Liver (tissue), 9 donors: Measurements from ENCODE around the gene BTK. TPM values are rescaled to one million over a fixed set of nuclear protein-coding genes. Genes with fewer than 3 reads are reported as not detected.

Experiments used
- DNase-seq: peaks from one replicate; pipeline ENCODE4 v3.0.0-alpha.2; 2017; ENCODE audit warnings: low spot score
- H3K27ac ChIP-seq, 2 donors: one replicate each; pipeline ENCODE4 v1.7.0; 2013; ENCODE audit warnings: inconsistent platforms in 2 of 2, low read length in 2 of 2, control low read depth in 1 of 2, low read depth in 1 of 2, mild to moderate bottlenecking in 1 of 2
- H3K27me3 ChIP-seq, 4 donors: one replicate each; pipeline versions ENCODE4 v1.6.1 to v1.7.0; 2013; ENCODE audit warnings: low read length in 3 of 4, inconsistent platforms in 1 of 4, mild to moderate bottlenecking in 1 of 4, moderate library complexity in 1 of 4; ENCODE audit not compliant: control insufficient read depth in 4 of 4, insufficient read depth in 4 of 4
- H3K36me3 ChIP-seq, 4 donors: one replicate each; pipeline versions ENCODE4 v1.6.1 to v1.7.0; 2013; ENCODE audit warnings: low read length in 3 of 4, mild to moderate bottlenecking in 3 of 4, low read depth in 1 of 4, moderate library complexity in 1 of 4; ENCODE audit not compliant: control insufficient read depth in 4 of 4, insufficient read depth in 3 of 4
- H3K4me1 ChIP-seq, 4 donors: one replicate each; pipeline versions ENCODE4 v1.6.1 to v1.7.0; 2013; ENCODE audit warnings: low read length in 3 of 4, mild to moderate bottlenecking in 3 of 4, moderate library complexity in 1 of 4; ENCODE audit not compliant: control insufficient read depth in 4 of 4, insufficient read depth in 4 of 4
- H3K4me3 ChIP-seq, 3 donors: one replicate each; pipeline versions ENCODE4 v1.6.1 to v1.7.0; 2013; ENCODE audit warnings: low read length in 3 of 3, control low read depth in 1 of 3, low read depth in 1 of 3, mild to moderate bottlenecking in 1 of 3
- H3K9ac ChIP-seq, 2 donors: one replicate each; pipeline ENCODE4 v1.7.0; 2013; ENCODE audit warnings: low read length in 2 of 2, mild to moderate bottlenecking in 2 of 2, moderate library complexity in 2 of 2, control low read depth in 1 of 2, low read depth in 1 of 2
- H3K9me3 ChIP-seq, 4 donors: one replicate each; pipeline versions ENCODE4 v1.6.1 to v1.7.0; 2013; ENCODE audit warnings: low read length in 3 of 4; ENCODE audit not compliant: control insufficient read depth in 4 of 4
- ATF3 ChIP-seq: IDR thresholded peaks from 2 replicates; pipeline ENCODE4 v1.6.1; 2016; ENCODE audit warnings: antibody characterized with exemption
- CTCF ChIP-seq: fragments of 150-350 bp; IDR thresholded peaks from 2 replicates; pipeline ENCODE4 v1.5.1; 2017; ENCODE audit warnings: improper control_type of control experiment, low read depth, low read length; ENCODE audit not compliant: missing input control
- EGR1 ChIP-seq, 2 donors: IDR thresholded peaks; 2 replicates each; pipeline ENCODE4 v1.6.1; 2016 to 2018; ENCODE audit warnings: antibody characterized with exemption in 2 of 2, low read depth in 2 of 2
- FOXA1 ChIP-seq: IDR thresholded peaks from 2 replicates; pipeline ENCODE4 v1.6.1; 2016; ENCODE audit warnings: antibody characterized with exemption
- FOXA2 ChIP-seq: IDR thresholded peaks from 2 replicates; pipeline ENCODE4 v1.6.1; 2016; ENCODE audit warnings: antibody characterized with exemption
- GABPA ChIP-seq, 2 donors: IDR thresholded peaks in 1 of 2; conservative IDR thresholded peaks in 1 of 2; 2 replicates each; pipeline ENCODE4 v1.6.1; 2016; ENCODE audit warnings: antibody characterized with exemption in 2 of 2, mild to moderate bottlenecking in 1 of 2, moderate library complexity in 1 of 2
- HNF4A ChIP-seq, 2 donors: conservative IDR thresholded peaks; 2 replicates each; pipeline ENCODE4 v1.6.1; 2016; ENCODE audit warnings: antibody characterized with exemption in 2 of 2, mild to moderate bottlenecking in 2 of 2
- HNF4G ChIP-seq: IDR thresholded peaks from 2 replicates; pipeline ENCODE4 v1.6.1; 2016; ENCODE audit warnings: antibody characterized with exemption
- JUND ChIP-seq, 2 donors: IDR thresholded peaks; 2 replicates each; pipeline ENCODE4 v1.6.1; 2016; ENCODE audit warnings: antibody characterized with exemption in 2 of 2
- MAX ChIP-seq: IDR thresholded peaks from 2 replicates; pipeline ENCODE4 v1.6.1; 2016; ENCODE audit warnings: antibody characterized with exemption
- NR2F2 ChIP-seq: IDR thresholded peaks from 2 replicates; pipeline ENCODE4 v1.6.1; 2016; ENCODE audit warnings: antibody characterized with exemption
- RAD21 ChIP-seq, 2 donors: IDR thresholded peaks; 2 replicates each; pipeline ENCODE4 v1.6.1; 2016; ENCODE audit warnings: antibody characterized with exemption in 2 of 2, mild to moderate bottlenecking in 2 of 2
- REST ChIP-seq: IDR thresholded peaks from 2 replicates; pipeline ENCODE4 v1.6.1; 2016; ENCODE audit warnings: antibody characterized with exemption, mild to moderate bottlenecking
- RXRA ChIP-seq, 2 donors: IDR thresholded peaks; 2 replicates each; pipeline ENCODE4 v1.6.1; 2017 to 2018; ENCODE audit warnings: antibody characterized with exemption in 2 of 2, mild to moderate bottlenecking in 1 of 2
- SP1 ChIP-seq: IDR thresholded peaks from 2 replicates; pipeline ENCODE4 v1.6.1; 2018; ENCODE audit warnings: antibody characterized with exemption, mild to moderate bottlenecking
- TAF1 ChIP-seq: conservative IDR thresholded peaks from 2 replicates; pipeline ENCODE4 v1.6.1; 2016; ENCODE audit warnings: antibody characterized with exemption, mild to moderate bottlenecking
- YY1 ChIP-seq: IDR thresholded peaks from 2 replicates; pipeline ENCODE4 v1.6.1; 2016; ENCODE audit warnings: antibody characterized with exemption, mild to moderate bottlenecking
- WGBS: extraction: QIAGEN DNeasy Blood & Tissue Kit; methylation state at CpG from one replicate; pipeline ENCODE4 v1.1.7; 2013; 5-methylcytosine and 5-hydroxymethylcytosine counted together
- polyA plus RNA-seq, 2 donors: library from polyadenylated mRNA; stranded (reverse) in 1 of 2; unstranded in 1 of 2; fragments of 200-250 nt in 1 of 2; fragments of >200 nt in 1 of 2; fragmentation: Nextera tagmentation in 1 of 2; extraction: Ambion mirVana in 1 of 2; gene quantifications; one replicate each; pipeline versions ENCODE4 v1.2.1 to v1.2.3, GENCODE V29; 2013 to 2015
- total RNA-seq, 2 donors: library from RNA; depleted of rRNA; stranded (reverse); fragments of >200 nt; gene quantifications; one replicate each; pipeline ENCODE4 v1.2.3, GENCODE V29; 2014
- TF ChIP-seq, protein P1 (sequence below): IDR thresholded peaks from 2 replicates; pipeline ENCODE4 v1.6.1; 2016; ENCODE audit warnings: antibody characterized with exemption
- donor health status: healthy.
- donor health status: healthy.
- donor health status: healthy.
- donor health status: healthy.
- donor health status: healthy.

Gene BTK
- total and polyA plus RNA-seq, 4 donors = 0.99 to 22.6 (median 2.3) TPM

DNA sequence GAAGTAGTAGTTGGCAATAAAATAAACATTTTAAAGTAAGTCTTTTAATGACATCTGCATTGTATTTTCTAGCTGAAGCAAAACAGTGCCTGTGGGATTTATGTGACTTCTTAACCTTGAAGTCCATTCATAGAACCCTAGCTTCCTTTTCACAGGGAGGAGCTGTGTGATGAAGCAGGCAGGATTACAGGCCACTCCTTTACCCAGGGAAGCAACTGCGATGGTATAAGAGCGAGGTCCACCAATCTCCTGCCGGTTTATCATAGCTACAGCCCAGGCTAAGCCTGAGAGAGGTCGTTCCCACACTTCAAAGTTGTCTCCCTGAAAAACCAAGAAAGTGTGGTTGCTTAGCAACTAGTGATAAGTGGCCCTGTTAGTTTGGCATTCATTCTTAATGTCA, 11.8 kb upstream of the BTK start:
- H3K4me3 ChIP-seq = no peak overlapping the region
- TF ChIP-seq ATF3 (no peak), GABPA (IDR thresholded peaks at IDR 0.05 in 1 of 2, conservative IDR thresholded peaks at IDR 0.05 in 1 of 2) (no peak), REST (no peak), CTCF (no peak), HNF4A (conservative IDR thresholded peaks at IDR 0.05) (no peak), NR2F2 (no peak), TAF1 (no peak), YY1 (no peak)
- no peaks in the 10 kb centered on the region for H3K9me3 ChIP-seq
- no peaks in the 10 kb centered on the region for H3K4me1 ChIP-seq
- no peak overlapping the region for H3K27ac ChIP-seq
- 67% methylated on average over 4 of the region's 4 CpGs for WGBS
- peaks cover 0 to 4% (median 2%) of the 10 kb centered on the region in 4 donors for H3K36me3 ChIP-seq
- H3K27me3 ChIP-seq = no peaks in the 10 kb centered on the region
- no peak overlapping the region for H3K9ac ChIP-seq
- no peak for DNase-seq

DNA sequence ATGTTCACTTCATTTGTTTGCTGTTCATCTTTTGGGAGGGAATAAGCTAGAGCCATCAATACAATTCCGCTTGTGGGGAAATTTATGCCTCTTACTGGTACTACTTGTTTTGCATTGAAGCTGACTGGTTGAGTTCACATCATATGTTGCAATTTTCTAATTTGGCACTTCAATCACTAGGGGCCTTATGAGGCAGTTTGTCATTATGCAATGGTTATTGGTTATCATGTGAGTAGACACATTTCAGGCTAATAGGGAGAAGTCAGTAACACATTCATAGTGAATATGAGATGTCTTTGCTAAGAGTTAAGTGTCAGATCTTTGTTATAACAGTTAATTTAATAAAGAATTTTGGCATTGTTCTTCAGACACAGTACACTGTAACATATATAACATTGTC, 9.8 kb upstream of the BTK start:
- Histone ChIP-seq H3K4me3 (no peak overlapping the region), H3K4me1 (peaks cover 0 to 5% (median 2%) of the 10 kb centered on the region in 4 donors), H3K9ac (no peak overlapping the region), H3K27ac (no peak overlapping the region), H3K27me3 (no peaks in the 10 kb centered on the region), H3K9me3 (no peaks in the 10 kb centered on the region), H3K36me3 (peaks cover 0 to 6% (median 4%) of the 10 kb centered on the region in 4 donors)
- WGBS = 93% methylated on average over 1 of the region's 1 CpG
- no peak for DNase-seq
- TF ChIP-seq YY1 (no peak), ATF3 (no peak), CTCF (no peak), TAF1 (no peak), REST (no peak), SP1 (no peak), JUND (IDR thresholded peaks at IDR 0.05) (no peak), EGR1 (IDR thresholded peaks at IDR 0.05; ENCODE audit: low read depth in 2 of 2) (no peak), HNF4A (conservative IDR thresholded peaks at IDR 0.05) (no peak), FOXA2 (no peak), MAX (no peak), RXRA (IDR thresholded peaks at IDR 0.05) (no peak), GABPA (IDR thresholded peaks at IDR 0.05 in 1 of 2, conservative IDR thresholded peaks at IDR 0.05 in 1 of 2) (no peak), HNF4G (no peak), RAD21 (IDR thresholded peaks at IDR 0.05) (no peak), FOXA1 (no peak), NR2F2 (no peak)
- TF ChIP-seq, protein P1, sequence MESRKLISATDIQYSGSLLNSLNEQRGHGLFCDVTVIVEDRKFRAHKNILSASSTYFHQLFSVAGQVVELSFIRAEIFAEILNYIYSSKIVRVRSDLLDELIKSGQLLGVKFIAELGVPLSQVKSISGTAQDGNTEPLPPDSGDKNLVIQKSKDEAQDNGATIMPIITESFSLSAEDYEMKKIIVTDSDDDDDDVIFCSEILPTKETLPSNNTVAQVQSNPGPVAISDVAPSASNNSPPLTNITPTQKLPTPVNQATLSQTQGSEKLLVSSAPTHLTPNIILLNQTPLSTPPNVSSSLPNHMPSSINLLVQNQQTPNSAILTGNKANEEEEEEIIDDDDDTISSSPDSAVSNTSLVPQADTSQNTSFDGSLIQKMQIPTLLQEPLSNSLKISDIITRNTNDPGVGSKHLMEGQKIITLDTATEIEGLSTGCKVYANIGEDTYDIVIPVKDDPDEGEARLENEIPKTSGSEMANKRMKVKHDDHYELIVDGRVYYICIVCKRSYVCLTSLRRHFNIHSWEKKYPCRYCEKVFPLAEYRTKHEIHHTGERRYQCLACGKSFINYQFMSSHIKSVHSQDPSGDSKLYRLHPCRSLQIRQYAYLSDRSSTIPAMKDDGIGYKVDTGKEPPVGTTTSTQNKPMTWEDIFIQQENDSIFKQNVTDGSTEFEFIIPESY = no peak
